T-helper 9 cell (primary cell): ENCODE data around the gene HLA-DPB1.
"Not testable (repeated sequence)": the region's sequence is repeated elsewhere in the genome, so short reads cannot be mapped to it uniquely, and the experiment has no call there.

Source experiments
- DNase-seq: peaks from one replicate; pipeline ENCODE4 v3.0.0-alpha.2; 2020
- total RNA-seq, 2 donors: gene quantifications; one replicate each; lab custom pipeline; 2026; lab: John Stamatoyannopoulos, UW

The HLA-DPB1 gene
- 11.8 to 23.4 reads per million in 2 donors for total RNA-seq

DNA sequence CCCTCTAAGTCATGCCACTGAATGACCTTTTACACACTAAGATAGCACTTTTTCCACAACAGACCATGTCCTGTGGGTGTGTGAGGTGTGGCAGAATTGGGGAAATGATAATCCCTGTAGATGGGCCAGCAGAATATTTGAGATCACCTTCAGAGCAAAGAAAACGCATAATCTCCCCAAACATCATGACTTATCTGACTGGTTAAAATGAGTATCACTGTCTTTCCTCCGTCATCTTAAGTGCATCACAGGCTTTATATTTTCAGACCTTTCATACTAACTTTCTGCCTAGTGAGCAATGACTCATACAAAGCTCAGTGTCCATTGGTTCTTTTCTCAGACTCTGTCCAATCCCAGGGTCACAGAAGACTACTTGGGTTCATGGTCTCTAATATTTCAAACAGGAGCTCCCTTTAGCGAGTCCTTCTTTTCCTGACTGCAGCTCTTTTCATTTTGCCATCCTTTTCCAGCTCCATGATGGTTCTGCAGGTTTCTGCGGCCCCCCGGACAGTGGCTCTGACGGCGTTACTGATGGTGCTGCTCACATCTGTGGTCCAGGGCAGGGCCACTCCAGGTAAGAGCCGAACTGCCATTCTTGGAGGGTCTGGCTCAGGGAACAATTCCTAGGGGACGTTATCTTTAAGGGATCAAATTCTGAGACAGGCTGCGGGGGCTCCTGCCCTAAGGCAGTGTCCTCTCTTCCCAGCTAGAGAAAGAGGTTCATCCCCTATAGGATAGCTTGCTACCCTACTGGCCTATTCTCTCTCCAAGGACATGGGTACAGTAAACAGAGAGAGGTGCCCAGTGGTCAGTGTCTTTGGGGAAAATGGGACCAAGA, at the start of gene HLA-DPB1:
Gene HLA-DPB1, plus strand, starts transcription at position 423 of the 838 bp plus-strand sequence. Its CDS starts 52 bp downstream, at position 475.
- DNase-seq: no peak

DNA sequence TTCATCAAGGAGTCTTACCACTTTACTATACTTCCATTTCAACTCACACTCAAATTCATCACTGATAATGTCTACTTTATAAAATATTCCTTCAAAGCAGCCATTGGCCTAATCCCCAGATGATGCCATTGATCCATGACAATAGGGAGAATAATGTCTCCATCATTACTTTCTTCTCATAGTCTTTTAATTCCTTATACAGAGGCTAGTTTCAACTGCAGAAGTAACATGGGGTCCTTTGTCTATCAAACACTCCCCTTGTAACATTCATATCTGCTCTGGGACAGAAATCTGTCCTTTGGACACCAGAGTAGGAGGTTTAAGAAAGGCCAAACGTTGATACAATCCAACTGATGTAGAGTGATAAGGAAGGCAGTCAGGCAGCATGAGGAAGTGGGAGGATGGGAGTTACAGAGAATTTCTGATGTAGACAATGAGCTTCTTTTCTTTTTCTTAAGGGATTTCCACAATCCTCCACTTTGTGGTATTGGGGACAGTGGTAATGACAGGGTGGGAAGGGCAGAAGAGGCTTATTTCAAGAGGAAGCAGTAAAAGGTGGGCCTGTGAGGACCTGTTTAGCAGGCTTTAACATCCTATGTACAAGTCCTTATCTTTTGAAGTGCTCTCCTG, 47.5 kb upstream of the HLA-DPB1 start:
- DNase-seq: no peak

DNA sequence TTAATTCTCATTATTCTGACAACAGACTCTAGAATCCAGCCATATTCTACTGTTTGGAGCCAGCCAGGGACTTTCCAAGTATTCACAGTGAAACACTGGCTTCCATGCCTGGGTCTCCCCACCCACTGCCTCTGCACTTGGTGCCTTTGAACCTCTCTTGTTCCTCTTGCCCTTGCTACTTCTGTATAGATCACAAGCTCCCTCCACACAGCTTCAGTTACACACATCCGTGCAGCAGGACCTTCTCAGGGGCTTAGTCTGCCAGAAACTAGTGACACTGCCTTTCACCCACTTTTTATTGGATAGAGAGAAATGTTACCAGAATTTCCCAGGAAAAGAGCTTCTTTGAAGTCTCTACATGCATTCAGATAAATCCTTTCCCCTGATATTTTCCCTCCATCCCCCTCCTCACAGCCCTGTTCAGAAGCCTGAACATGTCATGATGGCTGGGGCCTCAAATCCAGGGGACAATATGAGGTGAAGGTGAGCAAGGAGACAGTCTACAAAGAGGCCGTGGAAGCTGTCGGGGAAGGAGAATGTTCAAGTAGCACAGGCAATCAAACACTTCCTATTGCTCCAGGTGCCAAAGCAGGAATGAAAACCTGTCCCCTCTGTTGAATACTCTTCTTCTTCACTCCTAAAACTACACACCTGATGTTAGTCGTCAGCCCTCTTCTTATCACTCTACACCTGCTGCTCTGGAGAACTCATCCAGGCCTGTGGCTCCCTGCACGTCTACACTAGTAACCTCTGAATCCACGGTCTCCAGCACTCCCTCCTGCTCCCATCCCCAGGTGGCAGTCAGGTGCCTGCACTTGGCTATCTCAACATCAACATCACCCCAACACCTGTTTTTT, 46.2 kb upstream of the HLA-DPB1 start:
- no peak for DNase-seq

DNA sequence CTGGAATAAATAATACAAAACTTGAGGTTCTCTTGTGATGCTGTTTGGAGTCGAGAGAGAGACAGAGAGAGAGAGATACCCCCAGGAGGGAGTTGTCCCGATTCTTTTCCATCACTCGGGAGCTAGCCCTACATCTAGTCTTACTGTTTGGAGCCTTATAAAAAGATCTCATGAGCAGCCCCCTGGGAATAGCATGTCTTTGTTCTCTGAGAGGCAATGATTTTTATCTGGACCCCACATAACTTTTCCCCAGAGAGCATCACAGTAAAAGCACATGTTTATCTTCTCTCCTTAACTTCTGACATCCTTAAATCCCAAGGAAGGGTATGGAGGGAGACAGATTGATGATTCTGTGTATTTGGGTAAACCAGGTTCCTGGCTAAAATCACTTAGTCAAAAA, 45.5 kb upstream of the HLA-DPB1 start:
- DNase-seq: no peak

DNA sequence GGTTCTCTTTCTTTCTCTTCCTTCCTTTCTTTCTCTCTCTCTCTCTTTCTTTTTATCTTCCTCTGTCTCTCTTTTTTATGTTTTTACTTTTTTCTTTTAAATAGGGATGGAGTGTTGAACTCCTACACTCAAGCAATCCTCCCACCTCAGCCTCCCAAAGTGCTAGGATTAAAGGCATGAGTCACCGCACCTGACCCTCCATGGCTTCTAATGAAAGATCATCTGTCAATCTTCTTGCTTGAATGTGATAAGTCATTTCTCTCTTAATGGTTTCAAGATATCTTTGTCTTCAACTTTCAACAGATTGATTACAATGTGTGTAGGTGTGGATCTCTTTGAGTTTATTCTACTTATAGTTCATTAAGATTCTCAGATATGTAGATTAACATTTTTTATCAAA, 41.2 kb upstream of the HLA-DPB1 start:
- no peak for DNase-seq

DNA sequence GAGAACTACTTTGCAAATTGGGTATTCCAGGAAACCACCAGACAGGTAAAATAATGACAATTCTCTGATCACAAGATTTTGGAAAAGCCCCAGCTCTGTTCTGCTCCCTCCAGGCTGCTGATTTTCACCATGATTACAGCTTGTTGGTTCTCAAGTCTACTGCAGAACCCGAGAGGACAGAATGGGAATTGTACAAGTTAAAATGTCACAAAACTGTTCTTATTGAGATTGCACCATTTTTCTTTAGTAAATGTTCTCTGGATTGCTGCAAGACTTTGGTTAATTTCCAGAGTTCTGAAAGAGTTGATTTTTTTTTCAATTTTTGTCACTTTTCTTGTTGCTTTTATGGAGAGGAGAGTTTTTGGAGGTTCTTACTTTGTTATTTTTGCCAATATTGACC, 39.3 kb upstream of the HLA-DPB1 start:
- no peak for DNase-seq

DNA sequence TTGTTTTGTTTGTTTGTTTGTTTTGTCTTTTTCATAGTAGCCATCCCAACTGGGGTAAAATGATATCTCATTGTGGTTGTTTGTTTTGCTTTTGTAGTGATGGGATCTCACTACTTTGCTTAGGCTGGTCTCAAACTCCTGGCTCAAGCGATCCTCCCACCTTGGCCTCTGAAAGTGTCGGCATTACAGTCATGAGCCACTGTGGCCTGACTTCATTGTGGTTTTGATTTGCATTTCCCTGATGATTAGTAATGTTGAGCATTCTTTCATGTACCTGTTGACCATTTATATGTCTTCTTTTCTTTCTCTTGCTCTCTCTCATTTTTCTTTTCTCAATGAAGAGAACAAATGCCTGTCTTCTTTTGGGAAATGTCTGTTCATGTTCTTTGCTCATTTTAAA, 35.6 kb upstream of the HLA-DPB1 start:
- DNase-seq: no peak

DNA sequence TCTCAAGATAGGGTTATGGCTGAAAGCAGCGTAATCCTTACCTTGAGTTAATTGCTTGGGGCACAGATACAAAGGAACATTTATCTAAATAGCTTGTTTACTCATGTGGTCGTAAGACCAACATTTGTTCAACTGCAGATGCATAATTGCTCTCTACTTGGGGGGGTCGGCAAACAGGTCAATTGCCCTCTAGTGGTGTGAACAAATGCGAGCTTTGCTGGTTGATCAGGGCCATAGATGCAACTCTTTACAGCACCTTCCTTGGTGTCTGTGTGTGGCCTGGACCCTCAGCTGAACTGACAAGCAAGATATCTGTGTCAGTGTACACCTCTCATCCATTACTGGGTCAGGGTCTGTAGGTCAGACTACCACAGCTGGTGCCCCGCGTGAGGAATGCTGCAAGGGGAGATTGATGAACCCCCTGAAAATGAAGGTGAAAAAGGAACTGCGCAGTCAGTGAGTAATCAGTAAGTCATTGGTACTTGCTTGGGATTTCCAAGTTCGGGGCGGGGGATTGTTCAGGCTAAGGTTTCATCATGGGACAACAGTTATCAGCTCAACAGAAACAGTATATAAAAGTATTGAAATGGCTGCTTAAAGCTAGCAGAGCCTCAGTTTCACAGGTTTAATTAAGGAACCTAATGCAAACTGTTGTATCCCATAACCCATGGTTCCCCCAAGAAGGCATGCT, 26.3 kb upstream of the HLA-DPB1 start:
- DNase-seq: no peak

DNA sequence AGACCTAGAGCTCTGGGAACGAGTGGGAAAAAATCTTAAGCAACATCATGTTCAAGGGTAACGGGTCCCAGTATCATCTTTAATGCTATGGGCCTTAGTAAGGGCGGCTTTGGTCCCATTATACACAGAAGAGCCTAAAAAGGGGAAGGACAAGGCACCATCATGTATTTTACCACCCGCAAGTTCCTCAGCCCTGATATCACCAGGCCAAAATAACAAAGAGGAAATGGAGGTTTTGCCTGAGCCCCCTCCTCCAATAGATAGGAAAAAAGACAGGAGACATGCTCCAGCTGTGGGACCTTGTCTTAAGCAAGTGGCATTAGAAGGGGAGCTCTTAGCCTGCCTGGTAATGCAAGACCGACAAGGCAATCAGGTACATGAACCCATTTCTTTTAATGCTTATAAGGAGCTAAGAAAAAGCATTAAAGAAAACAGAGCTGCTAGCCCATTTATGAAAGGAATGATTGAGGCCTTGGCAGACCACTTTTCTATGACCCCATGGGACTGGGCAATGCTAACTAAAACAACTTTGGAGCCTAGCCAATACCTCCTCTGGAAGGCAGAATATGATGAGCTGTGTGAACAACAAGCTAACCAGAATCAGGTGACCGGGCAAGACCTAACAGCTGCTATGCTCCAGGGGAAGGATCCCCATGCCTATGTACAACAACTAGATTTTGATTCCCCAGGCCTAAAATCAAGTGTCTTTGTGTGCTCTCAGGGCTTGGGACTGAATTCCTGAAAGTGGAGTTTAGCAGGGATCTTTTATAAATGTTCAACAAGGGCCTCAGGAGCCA, 25.6 kb upstream of the HLA-DPB1 start:
- DNase-seq: no peak

DNA sequence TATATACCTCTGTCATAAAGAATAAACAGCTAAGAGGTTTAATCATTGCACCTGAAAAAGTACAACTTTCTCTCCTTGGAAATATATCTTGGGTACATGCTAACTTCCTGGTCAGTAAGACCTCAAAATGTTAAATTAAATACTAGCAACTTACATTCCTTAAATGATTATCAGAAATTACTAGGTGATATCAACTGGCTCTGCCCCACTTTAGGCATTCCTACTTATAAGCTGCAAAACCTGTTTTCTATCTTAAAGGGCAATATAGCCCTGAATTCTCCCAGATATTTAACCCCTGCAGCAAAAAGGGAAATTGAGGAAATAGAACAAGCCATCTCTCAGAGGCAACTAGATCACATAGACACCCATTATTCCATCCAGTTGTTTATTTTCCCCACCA, 23.2 kb upstream of the HLA-DPB1 start:
- no peak for DNase-seq

DNA sequence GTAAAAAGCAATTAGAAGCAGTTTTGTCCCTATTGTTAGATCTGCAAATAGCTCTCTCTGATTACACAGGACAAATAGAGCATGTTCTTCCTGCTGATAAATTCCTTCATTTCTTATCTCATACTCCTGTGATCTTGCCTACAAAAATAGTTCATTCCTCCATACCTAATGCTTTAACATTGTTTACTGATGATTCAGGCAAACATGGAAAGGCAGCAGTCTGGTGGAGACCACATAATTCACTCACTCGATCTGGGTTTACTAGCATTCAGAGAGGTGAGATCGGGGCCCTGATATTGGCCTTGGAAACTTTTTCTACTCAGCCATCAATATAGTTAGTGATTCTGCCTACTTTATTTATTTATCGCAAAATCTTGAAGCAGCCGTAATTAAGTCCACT, 22.6 kb upstream of the HLA-DPB1 start:
- DNase-seq: no peak

DNA sequence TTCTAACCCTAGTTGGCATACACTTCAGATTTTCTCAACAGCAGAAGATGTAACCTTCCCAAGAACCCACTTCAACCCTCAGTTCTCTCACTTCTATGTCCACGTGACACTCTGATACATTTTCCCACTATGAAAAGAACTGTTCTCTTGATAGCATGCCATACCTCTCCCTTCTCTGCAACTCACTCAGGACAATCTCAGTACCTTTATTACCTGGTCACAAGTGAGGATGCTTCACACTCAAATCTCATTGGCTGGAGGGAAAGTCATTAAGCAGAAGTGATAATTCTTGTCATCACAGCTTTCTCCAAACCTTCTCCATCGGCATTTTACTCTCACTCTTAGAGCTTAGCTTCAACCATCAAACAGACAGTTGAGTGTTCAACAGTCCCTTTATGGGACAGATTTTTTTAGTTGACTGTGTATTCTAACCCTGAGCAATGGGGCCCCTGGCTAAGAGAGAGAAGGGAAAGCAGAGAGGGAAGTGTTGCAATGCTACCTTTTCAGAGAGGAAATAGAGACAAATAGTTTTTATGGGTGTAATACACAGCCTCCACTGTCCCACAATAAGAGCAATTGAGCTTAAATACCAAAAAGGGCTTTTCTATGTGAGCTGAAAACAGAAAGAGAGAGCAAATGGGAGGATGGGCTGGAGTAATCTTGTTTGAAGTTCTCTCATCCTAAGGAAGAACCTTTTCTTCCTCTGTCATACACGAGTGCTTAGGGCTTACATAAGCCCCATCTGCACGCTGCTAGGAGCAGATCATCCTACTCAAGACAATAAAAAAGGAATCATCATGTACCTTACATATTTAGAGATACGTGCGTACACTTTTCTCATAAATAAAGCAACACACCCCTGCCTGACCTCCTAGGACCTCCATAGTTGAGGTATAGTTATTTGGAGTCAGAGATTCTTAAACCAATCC, 18.3 kb upstream of the HLA-DPB1 start:
- no peak for DNase-seq

DNA sequence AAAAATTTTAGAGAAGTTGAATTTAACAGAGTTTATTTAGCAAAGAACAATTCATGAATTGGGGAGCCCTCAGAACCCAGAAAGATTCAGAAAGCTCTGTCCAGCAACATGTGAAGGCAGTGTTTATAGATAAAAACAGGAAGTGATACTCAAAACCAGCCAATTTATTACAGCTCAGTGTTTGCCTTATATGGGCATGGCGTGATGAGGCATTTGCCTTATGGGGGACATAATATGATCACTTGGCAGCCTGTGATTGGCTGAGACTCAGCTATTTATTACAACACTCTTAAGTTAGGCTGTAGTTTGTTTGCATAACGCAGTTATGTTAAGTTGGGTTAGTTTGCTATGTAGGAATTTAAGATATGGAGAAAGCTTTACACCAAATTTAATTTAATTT, 13.8 kb upstream of the HLA-DPB1 start:
- DNase-seq: no peak

DNA sequence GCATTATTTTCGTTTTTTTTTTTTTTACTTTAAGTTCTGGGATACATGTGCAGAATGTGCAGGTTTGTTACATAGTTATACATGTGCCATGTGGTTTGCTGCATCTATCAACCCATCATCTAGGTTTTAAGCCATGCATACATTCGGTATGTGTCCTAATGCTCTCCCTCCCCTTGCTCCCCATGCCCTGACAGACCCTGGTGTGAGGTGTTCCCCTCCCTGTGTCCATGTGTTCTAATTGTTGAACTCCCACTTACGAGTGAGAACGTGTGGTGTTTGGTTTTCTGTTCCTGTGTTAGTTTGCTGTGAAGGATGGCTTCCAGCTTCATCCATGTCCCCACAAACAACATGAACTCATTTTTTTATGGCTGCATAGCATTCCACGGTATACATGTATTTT, 12.4 kb upstream of the HLA-DPB1 start:
- DNase-seq: not testable (repeated sequence)

DNA sequence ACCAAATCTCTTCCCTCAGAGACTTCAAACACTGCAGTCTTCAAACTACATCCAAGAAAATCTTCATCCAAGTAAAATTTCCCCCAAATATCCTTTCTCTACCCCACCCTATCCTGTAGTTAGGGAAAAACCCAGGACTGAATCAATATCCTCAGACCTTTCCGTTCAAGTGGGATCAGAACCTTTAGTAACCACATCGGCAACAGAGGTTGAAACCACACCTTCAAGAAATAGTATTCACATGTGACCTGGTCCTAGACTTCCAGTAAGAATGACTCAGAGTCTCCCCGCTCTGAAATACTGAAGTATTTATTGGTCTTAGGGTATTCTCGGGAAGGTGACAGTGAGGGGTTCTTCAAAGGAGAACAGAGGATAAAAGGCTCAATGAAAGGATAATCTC, 11.1 kb upstream of the HLA-DPB1 start:
- DNase-seq: no peak

DNA sequence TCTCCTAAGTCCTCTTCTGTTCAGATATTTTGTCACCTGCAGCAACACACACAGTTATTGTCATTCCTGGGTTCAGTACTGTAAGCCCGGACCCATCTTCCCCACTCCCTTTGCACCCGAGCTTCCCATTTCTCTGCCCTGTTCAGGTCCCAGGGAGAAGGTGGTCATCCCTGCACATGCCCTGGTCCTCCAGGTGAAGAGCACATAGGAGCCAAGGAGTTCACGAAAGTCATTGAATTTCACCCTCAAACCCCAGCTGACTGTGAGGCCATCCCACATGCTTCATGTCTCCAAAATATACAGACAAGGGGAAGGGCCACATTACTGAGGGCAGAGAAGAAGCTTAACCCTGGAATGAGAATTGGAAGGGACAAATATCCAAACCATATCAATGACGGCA, 10.5 kb upstream of the HLA-DPB1 start:
- DNase-seq: no peak

DNA sequence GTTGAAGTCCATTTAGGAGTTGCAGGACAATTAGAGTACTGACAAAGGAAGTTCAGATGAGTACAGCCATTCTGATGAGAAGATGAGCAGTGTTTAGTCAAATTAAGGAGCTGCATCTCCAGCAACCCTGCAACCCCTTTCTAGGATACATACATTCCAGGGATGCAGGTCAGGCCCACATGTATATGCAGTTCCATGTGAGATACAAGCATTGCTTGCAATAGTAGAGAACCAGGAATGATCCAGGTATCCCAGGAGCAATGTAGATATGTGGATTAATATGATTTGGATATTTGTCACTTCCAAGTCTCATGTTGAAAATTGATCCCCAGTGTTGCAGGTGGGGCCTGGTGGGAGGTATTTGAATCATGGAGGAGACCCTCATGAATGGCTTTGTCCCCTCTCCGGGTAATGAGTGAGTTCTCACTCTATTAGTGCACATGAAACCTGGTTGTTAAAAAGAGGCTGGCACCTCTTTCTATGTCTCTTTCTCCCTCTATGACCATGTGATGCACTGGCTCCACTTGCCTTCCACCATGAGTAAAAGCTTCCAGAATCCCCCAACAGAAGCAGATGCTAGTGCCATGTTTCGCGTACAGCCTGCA, 8.8 kb upstream of the HLA-DPB1 start:
- DNase-seq: no peak

DNA sequence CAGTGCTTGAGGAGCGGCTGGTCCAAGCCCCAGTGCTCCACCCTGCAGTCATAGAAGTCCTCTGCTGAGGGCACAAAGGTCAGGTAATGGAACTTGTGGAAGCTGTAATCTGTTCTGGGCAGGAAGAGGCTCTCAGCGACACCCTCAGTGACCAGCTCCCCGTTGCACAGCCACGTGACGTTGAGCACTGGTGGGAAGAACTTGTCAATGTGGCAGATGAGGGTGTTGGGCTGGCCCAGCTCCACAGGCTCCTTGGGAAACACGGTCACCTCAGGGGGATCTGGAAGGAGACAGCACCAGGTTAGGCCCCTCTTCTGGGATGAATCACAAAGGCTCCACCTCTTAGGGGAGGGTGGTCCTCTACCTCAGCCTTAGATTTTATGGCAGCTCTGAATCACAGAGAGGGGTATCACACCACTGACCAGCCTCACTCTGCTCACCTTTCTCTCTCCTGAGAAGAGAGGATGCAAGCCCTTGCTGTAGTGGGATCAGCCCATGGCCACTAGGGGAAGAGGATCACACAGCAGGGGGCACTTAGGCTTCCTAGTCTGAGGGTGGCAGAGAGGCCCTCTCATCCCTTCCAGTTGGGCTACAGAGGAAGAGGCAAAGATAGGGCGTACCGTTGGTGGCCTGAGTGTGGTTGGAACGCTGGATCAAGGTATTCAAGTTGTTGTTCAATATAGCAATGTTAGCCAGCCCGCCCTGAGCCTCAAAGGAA, 6.6 kb upstream of the HLA-DPB1 start:
- DNase-seq: no peak

DNA sequence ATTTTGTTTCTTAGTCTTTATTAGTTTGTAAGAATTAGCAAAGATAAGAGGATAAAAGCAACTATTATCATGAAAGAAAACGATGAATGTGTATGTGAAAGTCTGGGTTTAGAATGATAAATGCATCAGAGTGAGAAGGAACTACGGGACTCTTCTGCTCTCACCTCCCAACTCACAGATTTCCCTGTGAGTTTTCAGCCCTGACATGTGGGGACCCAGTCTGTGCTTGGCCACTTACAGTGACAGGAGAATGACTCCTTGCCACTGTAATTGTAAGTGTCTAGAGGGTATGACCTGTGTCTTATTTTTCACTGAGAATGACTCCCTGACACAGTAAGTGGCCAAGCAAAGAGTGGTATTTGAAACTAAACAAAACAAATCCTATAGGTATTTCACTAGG, 4.9 kb upstream of the HLA-DPB1 start:
- DNase-seq: no peak

DNA sequence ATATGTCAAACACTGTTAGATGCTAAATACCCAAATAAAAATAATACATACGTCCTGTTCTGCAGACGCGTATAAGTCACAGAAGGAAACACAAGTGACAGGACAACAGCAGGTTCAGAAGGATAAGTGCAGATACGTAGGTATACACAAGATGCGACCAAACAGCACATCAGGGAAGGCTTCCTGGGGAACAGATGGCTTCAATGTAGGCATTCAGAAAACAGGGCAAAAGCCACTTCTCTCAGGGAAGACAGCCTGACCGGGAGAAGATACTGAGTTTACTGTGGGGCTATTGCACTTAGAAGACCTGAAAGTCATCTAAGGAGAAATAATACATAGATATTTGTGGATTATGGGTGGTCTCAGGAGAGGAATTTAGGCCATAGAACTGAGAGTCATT, 4.2 kb upstream of the HLA-DPB1 start:
- no peak for DNase-seq
